RWPE2 (cell line): ENCODE results near the gene TUBB3.
A peak's percentile ranks its signal among the peaks of the same experiment; 100 is the strongest.

Experiments used
- ATAC-seq: fragments of 200-7000 bp; cut with Tn5 transposase; 3 replicates; pipeline ENCODE4 v1.9.1; 2021; ENCODE audit warnings: low read depth
- DNase-seq: peaks from one replicate; pipeline ENCODE4 v3.0.0-alpha.2; 2020; ENCODE audit warnings: low spot score
- H3K27ac ChIP-seq: fragments of 450-650 bp; 2 replicates; pipeline ENCODE4 v1.5.1; 2017; ENCODE audit warnings: mild to moderate bottlenecking; ENCODE audit not compliant: poor library complexity, severe bottlenecking
- H3K27me3 ChIP-seq: fragments of 250-450 bp; sonication (Bioruptor Pico); 2 replicates; pipeline ENCODE4 v1.5.1; 2021; ENCODE audit warnings: mild to moderate bottlenecking, moderate library complexity; ENCODE audit not compliant: insufficient read depth, poor library complexity, severe bottlenecking
- H3K36me3 ChIP-seq: fragments of 250-450 bp; sonication (Bioruptor Pico); 2 replicates; pipeline ENCODE4 v1.5.1; 2020; ENCODE audit warnings: low read depth, mild to moderate bottlenecking, moderate library complexity
- H3K4me1 ChIP-seq: fragments of 250-450 bp; sonication (Bioruptor Pico); 2 replicates; pipeline ENCODE4 v1.5.1; 2021; ENCODE audit warnings: mild to moderate bottlenecking, moderate library complexity; ENCODE audit not compliant: insufficient read depth, poor library complexity, severe bottlenecking
- H3K4me3 ChIP-seq: fragments of 250-450 bp; sonication (Bioruptor Pico); 2 replicates; pipeline ENCODE4 v1.5.1; 2021; ENCODE audit warnings: mild to moderate bottlenecking, moderate library complexity; ENCODE audit not compliant: severe bottlenecking
- H3K9me3 ChIP-seq: fragments of 250-450 bp; sonication (Bioruptor Pico); 2 replicates; pipeline ENCODE4 v1.5.1; 2021; ENCODE audit warnings: mild to moderate bottlenecking, moderate library complexity; ENCODE audit not compliant: severe bottlenecking
- TF ChIP-seq, protein P1 (sequence below): fragments of 450-650 bp; IDR thresholded peaks from one replicate; pipeline ENCODE4 v1.5.1; 2017; ENCODE audit warnings: mild to moderate bottlenecking, moderate library complexity; ENCODE audit not compliant: poor library complexity, severe bottlenecking

Gene TUBB3

GRCh38 chr16:89938175-89938885, 15.2 kb downstream of the TUBB3 start:
- DNase-seq (no peak), ATAC-seq (no peak)
- H3K27ac ChIP-seq: no peak overlapping the region
- no peaks in the 10 kb centered on the region for H3K4me1 ChIP-seq
- no peaks in the 10 kb centered on the region for H3K9me3 ChIP-seq
- no peaks in the 10 kb centered on the region for H3K27me3 ChIP-seq
- TF ChIP-seq, protein P1, sequence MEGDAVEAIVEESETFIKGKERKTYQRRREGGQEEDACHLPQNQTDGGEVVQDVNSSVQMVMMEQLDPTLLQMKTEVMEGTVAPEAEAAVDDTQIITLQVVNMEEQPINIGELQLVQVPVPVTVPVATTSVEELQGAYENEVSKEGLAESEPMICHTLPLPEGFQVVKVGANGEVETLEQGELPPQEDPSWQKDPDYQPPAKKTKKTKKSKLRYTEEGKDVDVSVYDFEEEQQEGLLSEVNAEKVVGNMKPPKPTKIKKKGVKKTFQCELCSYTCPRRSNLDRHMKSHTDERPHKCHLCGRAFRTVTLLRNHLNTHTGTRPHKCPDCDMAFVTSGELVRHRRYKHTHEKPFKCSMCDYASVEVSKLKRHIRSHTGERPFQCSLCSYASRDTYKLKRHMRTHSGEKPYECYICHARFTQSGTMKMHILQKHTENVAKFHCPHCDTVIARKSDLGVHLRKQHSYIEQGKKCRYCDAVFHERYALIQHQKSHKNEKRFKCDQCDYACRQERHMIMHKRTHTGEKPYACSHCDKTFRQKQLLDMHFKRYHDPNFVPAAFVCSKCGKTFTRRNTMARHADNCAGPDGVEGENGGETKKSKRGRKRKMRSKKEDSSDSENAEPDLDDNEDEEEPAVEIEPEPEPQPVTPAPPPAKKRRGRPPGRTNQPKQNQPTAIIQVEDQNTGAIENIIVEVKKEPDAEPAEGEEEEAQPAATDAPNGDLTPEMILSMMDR: no peak
- no peak overlapping the region for H3K4me3 ChIP-seq
- H3K36me3 ChIP-seq: peaks cover 8% of the 10 kb centered on the region

DNA sequence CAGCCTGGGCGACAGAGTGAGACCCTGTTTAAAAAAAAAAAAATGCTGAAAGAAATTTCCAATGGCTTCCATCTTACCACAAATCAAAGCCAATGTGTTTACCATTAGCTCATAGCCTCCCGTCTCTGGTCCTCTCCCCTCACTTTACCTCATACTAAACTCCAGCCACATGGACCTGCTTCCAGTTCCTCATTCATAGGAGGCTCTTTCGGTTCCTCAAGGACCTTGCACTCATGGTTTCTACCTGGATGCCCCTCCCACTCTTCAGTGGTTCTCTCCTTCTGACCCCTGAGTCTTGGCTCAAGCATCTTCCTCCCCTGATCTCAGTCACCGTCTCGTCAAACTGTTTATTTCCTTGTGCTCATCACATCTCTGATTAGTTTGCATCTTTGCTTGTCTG, 21.6 kb downstream of the TUBB3 start:
- Histone ChIP-seq H3K4me1 (no peaks in the 10 kb centered on the region), H3K9me3 (no peaks in the 10 kb centered on the region), H3K36me3 (no peaks in the 10 kb centered on the region), H3K27me3 (no peaks in the 10 kb centered on the region), H3K27ac (no peak overlapping the region), H3K4me3 (no peak overlapping the region)
- ATAC-seq (no peak), DNase-seq (no peak)
- TF ChIP-seq, protein P1: no peak

DNA sequence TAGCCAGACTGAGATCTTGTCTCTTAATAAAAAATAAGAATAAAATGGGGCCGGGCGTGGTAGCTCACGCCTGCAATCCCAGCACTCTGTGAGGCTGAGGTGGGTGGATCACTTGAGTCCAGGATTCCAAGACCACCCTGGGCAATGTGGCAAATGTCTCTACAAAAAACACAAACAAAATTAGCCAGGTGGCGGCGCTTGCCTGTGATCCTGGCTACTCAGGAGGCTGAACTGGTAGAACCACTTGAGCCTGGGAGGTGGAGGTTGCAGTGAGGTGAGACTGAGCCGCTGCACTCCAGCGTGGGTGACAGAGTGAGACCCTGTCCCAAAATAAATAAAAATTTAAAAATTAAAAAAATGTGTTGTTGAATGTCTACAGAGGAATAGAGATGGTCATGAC, 22.5 kb downstream of the TUBB3 start:
- DNase-seq: no peak

GRCh38 chr16:89946515-89946914, 23.4 kb downstream of the TUBB3 start:
- H3K4me1 ChIP-seq: no peaks in the 10 kb centered on the region
- no peaks in the 10 kb centered on the region for H3K9me3 ChIP-seq
- ATAC-seq (no peak), DNase-seq (no peak)
- H3K27me3 ChIP-seq: no peaks in the 10 kb centered on the region
- no peak overlapping the region for H3K27ac ChIP-seq
- no peak overlapping the region for H3K4me3 ChIP-seq
- TF ChIP-seq, protein P1: no peak
- no peaks in the 10 kb centered on the region for H3K36me3 ChIP-seq

More for the DNA sequence above, 22.5 kb downstream of the TUBB3 start:
- H3K4me3 ChIP-seq: no peak overlapping the region
- no peak overlapping the region for H3K27ac ChIP-seq
- ATAC-seq: no peak
- no peaks in the 10 kb centered on the region for H3K36me3 ChIP-seq
- no peaks in the 10 kb centered on the region for H3K27me3 ChIP-seq
- no peaks in the 10 kb centered on the region for H3K4me1 ChIP-seq
- TF ChIP-seq, protein P1: no peak
- no peaks in the 10 kb centered on the region for H3K9me3 ChIP-seq

GRCh38 chr16:89949121-89949742, 26.1 kb downstream of the TUBB3 start:
- DNase-seq (no peak), ATAC-seq (no peak)
- H3K4me1 ChIP-seq: no peaks in the 10 kb centered on the region
- TF ChIP-seq, protein P1: no peak
- H3K9me3 ChIP-seq: no peaks in the 10 kb centered on the region
- H3K27me3 ChIP-seq: no peaks in the 10 kb centered on the region
- H3K36me3 ChIP-seq: no peaks in the 10 kb centered on the region
- no peak overlapping the region for H3K27ac ChIP-seq
- peak overlapping the region; percentile 79 for H3K4me3 ChIP-seq
